ENCODE measurements around the gene CLTC.

The CLTC gene

DNA sequence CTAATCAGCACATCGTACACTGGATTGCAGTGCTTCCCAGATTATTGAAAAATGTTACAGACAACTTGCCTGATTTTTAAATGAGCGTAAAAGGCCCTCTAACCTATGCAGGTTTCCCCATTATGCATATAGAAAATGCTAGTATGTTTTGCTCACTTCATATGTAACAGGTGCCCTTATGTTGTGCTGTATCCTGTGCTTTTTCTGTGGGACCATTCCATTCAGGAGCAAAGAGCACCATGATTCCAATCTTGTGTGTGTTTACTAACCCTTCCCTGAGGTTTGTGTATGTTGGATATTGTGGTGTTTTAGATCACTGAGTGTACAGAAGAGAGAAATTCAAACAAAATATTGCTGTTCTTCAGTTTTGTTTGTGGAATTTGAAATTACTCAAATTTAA lies 74.6 kb downstream of the CLTC start:
- DNase-seq (ENCODE audit: insufficient read length, low spot score) (no peak), FAIRE-seq (no peak)
- no peak for TF ChIP-seq CTCF (IDR thresholded peaks at IDR 0.05; ENCODE audit: insufficient read depth, missing control alignments)

GRCh38 chr17:59695945-59696681 lies 76.4 kb downstream of the CLTC start:
- FAIRE-seq (no peak), DNase-seq (ENCODE audit: insufficient read length, low spot score) (no peak)
- no peak for TF ChIP-seq CTCF (IDR thresholded peaks at IDR 0.05; ENCODE audit: insufficient read depth, missing control alignments)

GRCh38 chr17:59696682-59697277 lies 77.1 kb downstream of the CLTC start:
- FAIRE-seq (no peak), DNase-seq (ENCODE audit: insufficient read length, low spot score) (no peak)
- no peak for TF ChIP-seq CTCF (IDR thresholded peaks at IDR 0.05; ENCODE audit: insufficient read depth, missing control alignments)

DNA sequence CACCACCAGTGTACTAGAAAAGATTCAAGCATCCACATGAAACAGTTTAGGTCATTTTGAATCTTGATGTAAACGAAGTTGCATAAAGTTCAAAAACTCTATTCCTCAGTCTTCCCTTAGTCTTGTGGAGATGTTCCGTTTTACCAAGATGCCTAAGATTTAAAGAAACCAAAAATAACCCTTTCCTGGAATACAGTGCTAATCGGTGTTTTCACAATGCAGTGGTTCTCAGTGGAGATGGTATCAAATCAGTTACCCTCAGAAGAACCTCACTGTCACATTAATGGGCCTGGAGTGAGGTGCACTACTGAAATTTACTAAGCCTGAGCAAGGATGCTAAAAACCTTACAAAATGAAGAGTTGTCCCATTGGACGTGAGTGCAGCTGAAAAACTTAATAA lies 78.4 kb downstream of the CLTC start:
- TF ChIP-seq CTCF (IDR thresholded peaks at IDR 0.05; ENCODE audit: insufficient read depth, missing control alignments), result no peak
- no peak for DNase-seq (ENCODE audit: insufficient read length, low spot score)
- FAIRE-seq, result no peak

- no peak for FAIRE-seq
- DNase-seq (ENCODE audit: insufficient read length, low spot score), result no peak
- TF ChIP-seq CTCF (IDR thresholded peaks at IDR 0.05; ENCODE audit: insufficient read depth, missing control alignments), result no peak
These were observed 79.5 kb downstream of the CLTC start for GRCh38 chr17:59699218-59699617.

DNA sequence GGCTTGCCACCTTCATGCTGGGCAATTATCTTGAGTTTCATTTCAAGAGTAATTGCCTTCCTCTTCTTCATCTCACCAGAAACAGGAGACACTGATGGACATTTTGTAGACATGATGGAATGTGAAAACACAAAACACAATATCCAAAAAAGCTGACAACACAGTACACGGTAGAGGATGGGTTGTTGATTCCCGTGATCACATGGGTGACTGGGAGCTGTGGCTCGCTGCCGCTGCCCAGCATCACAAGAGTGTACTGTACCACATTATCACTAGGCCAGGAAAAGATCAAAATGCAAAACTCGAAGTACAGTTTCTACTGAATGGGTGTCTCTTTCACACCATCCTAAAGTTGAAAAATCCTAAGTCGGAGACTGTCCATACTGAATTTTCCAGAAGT lies 80.1 kb downstream of the CLTC start:
- no peak for TF ChIP-seq CTCF (IDR thresholded peaks at IDR 0.05; ENCODE audit: insufficient read depth, missing control alignments)
- DNase-seq (ENCODE audit: insufficient read length, low spot score), result no peak
- FAIRE-seq, result no peak

GRCh38 chr17:59702304-59702703 lies 82.6 kb downstream of the CLTC start:
- DNase-seq (ENCODE audit: insufficient read length, low spot score) (no peak), FAIRE-seq (no peak)
- no peak for TF ChIP-seq CTCF (IDR thresholded peaks at IDR 0.05; ENCODE audit: insufficient read depth, missing control alignments)
